Measurements from ENCODE around the gene CAP2.

Gene CAP2

GRCh38 chr6:17599877-17600526 lies 206.6 kb downstream of the CAP2 start, which contains the start of gene FAM8A1:
TSS of gene FAM8A1 (plus strand) at chr6:17600302. CDS start at chr6:17600410, 108 bp downstream.
- Histone ChIP-seq H3K4me3 (ENCODE audit: low read depth in 1 of 2, low read length in 1 of 2) (peak within 1 kb of the TSS; percentile 83 to 89), H3K27me3 (no peaks in the 10 kb centered on the region), H3K36me3 (peaks cover 26% of the 10 kb centered on the region), H3K4me1 (ENCODE audit: control insufficient read depth in 1 of 2, insufficient read depth in 1 of 2, low read depth in 1 of 2, low read length in 1 of 2) (peaks cover 35 to 38% of the 10 kb centered on the region in 2 experiments), H3K9me3 (no peaks in the 10 kb centered on the region), H3K27ac (peak within 1 kb of the TSS; percentile 100)
- TF ChIP-seq CTCF (IDR thresholded peaks at IDR 0.05): peak; percentile 96

GRCh38 chr6:17600527-17601385 lies 207.4 kb downstream of the CAP2 start:
- Histone ChIP-seq H3K4me3 (ENCODE audit: low read depth in 1 of 2, low read length in 1 of 2) (peak overlapping the region; percentile 83 to 89), H3K9me3 (no peaks in the 10 kb centered on the region), H3K4me1 (ENCODE audit: control insufficient read depth in 1 of 2, insufficient read depth in 1 of 2, low read depth in 1 of 2, low read length in 1 of 2) (peaks cover 40 to 42% of the 10 kb centered on the region in 2 experiments), H3K27ac (peak overlapping the region; percentile 100), H3K36me3 (peaks cover 33% of the 10 kb centered on the region), H3K27me3 (no peaks in the 10 kb centered on the region)
- TF ChIP-seq CTCF (IDR thresholded peaks at IDR 0.05): no peak

GRCh38 chr6:17601386-17601703 lies 207.9 kb downstream of the CAP2 start:
- peaks cover 44% of the 10 kb centered on the region in 2 experiments for H3K4me1 ChIP-seq (ENCODE audit: control insufficient read depth in 1 of 2, insufficient read depth in 1 of 2, low read depth in 1 of 2, low read length in 1 of 2)
- no peak for TF ChIP-seq CTCF (IDR thresholded peaks at IDR 0.05)
- H3K27me3 ChIP-seq: no peaks in the 10 kb centered on the region
- peak overlapping the region; percentile 83 to 89 for H3K4me3 ChIP-seq (ENCODE audit: low read depth in 1 of 2, low read length in 1 of 2)
- no peaks in the 10 kb centered on the region for H3K9me3 ChIP-seq
- peak overlapping the region; percentile 100 for H3K27ac ChIP-seq
- peaks cover 39% of the 10 kb centered on the region for H3K36me3 ChIP-seq

GRCh38 chr6:17602888-17603287 lies 209.5 kb downstream of the CAP2 start:
- peaks cover 54% of the 10 kb centered on the region for H3K36me3 ChIP-seq
- peak overlapping the region; percentile 100 for H3K27ac ChIP-seq
- H3K4me3 ChIP-seq (ENCODE audit: low read depth in 1 of 2, low read length in 1 of 2): peak overlapping the region; percentile 0 to 89
- no peak for TF ChIP-seq CTCF (IDR thresholded peaks at IDR 0.05)
- peaks cover 46 to 47% of the 10 kb centered on the region in 2 experiments for H3K4me1 ChIP-seq (ENCODE audit: control insufficient read depth in 1 of 2, insufficient read depth in 1 of 2, low read depth in 1 of 2, low read length in 1 of 2)
- H3K9me3 ChIP-seq: no peaks in the 10 kb centered on the region
- no peaks in the 10 kb centered on the region for H3K27me3 ChIP-seq

GRCh38 chr6:17606606-17607005 lies 213.2 kb downstream of the CAP2 start:
- Histone ChIP-seq H3K27ac (peak overlapping the region; percentile 1), H3K27me3 (no peaks in the 10 kb centered on the region), H3K36me3 (peaks cover 92% of the 10 kb centered on the region), H3K4me1 (ENCODE audit: control insufficient read depth in 1 of 2, insufficient read depth in 1 of 2, low read depth in 1 of 2, low read length in 1 of 2) (peaks cover 35 to 38% of the 10 kb centered on the region in 2 experiments), H3K9me3 (no peaks in the 10 kb centered on the region), H3K4me3 (ENCODE audit: low read depth in 1 of 2, low read length in 1 of 2) (no peak overlapping the region)
- no peak for TF ChIP-seq CTCF (IDR thresholded peaks at IDR 0.05)

Measured in neutrophil (primary cell).